ENCODE data around the gene TRIO.

Gene TRIO

DNA sequence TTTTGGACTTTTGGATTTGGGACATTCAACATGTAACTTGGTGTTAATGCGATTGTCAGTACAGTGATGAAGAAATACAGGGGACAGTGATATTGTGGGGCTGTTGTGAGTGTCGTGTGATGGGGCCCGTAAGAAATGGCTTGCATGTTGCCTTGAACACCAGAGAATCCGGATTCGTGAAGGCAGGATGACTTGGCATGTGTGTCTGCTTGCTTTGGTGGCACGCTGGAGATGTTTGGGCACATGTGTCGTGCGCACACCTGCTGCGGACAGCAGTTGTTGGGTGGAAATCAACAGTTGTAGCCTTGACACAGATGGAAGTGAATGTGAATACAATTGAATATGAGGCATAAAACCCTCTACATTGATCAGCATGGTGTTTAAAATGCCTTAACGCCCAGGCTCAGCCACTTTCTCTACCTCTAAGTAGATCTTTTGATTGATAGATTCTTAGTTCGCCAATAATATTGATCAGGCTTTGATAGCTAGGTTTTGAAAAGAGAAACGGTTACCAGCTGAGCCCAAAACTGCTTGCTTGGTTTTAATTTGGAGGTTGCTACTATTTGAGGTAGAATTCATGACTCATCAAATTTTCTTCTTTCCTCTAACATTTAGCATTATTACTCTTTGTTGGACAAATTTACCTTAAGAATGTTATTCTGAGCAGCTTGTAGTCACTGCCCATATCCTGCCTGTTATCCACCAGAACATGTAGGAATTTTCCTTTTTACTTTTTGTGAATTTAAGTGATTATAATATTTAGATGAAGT is 94.4 kb downstream of the TRIO start:
- H3K4me1 ChIP-seq (ENCODE audit: control insufficient read depth in 1 of 2, insufficient read depth in 1 of 2, low read depth in 1 of 2, low read length in 1 of 2): no peaks in the 10 kb centered on the region
- no peak overlapping the region for H3K4me3 ChIP-seq (ENCODE audit: low read depth in 1 of 2, low read length in 1 of 2)

DNA sequence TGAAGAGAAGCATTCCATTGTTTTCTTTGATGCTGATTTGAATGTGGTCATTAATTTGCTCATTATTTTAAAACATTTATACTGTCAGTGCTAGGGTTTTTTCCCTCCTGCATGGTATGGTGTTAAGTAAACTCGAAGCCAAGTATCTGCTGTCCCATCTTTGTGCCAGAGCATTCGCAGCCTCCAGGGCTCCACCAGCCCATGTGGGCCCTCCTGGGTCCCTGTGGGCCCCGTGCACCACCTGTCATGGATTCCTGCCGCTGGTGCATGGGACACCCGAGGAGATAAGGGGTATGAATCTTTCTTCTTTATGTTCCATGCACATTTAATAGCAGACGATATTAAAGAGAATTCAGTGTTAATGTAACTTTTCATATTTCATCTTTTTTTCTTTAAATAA is 95.1 kb downstream of the TRIO start:
- no peak overlapping the region for H3K27ac ChIP-seq
- H3K36me3 ChIP-seq: no peaks in the 10 kb centered on the region
- H3K9me3 ChIP-seq: no peaks in the 10 kb centered on the region
- H3K4me3 ChIP-seq (ENCODE audit: low read depth in 1 of 2, low read length in 1 of 2): no peak overlapping the region
- TF ChIP-seq, protein P1, sequence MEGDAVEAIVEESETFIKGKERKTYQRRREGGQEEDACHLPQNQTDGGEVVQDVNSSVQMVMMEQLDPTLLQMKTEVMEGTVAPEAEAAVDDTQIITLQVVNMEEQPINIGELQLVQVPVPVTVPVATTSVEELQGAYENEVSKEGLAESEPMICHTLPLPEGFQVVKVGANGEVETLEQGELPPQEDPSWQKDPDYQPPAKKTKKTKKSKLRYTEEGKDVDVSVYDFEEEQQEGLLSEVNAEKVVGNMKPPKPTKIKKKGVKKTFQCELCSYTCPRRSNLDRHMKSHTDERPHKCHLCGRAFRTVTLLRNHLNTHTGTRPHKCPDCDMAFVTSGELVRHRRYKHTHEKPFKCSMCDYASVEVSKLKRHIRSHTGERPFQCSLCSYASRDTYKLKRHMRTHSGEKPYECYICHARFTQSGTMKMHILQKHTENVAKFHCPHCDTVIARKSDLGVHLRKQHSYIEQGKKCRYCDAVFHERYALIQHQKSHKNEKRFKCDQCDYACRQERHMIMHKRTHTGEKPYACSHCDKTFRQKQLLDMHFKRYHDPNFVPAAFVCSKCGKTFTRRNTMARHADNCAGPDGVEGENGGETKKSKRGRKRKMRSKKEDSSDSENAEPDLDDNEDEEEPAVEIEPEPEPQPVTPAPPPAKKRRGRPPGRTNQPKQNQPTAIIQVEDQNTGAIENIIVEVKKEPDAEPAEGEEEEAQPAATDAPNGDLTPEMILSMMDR (IDR thresholded peaks at IDR 0.05): no peak
- no peaks in the 10 kb centered on the region for H3K27me3 ChIP-seq
- H3K4me1 ChIP-seq (ENCODE audit: control insufficient read depth in 1 of 2, insufficient read depth in 1 of 2, low read depth in 1 of 2, low read length in 1 of 2): no peaks in the 10 kb centered on the region

More for the DNA sequence above, 94.4 kb downstream of the TRIO start:
- Histone ChIP-seq H3K27ac (no peak overlapping the region), H3K27me3 (no peaks in the 10 kb centered on the region), H3K36me3 (no peaks in the 10 kb centered on the region), H3K9me3 (no peaks in the 10 kb centered on the region)
- TF ChIP-seq, protein P1 (IDR thresholded peaks at IDR 0.05): no peak

DNA sequence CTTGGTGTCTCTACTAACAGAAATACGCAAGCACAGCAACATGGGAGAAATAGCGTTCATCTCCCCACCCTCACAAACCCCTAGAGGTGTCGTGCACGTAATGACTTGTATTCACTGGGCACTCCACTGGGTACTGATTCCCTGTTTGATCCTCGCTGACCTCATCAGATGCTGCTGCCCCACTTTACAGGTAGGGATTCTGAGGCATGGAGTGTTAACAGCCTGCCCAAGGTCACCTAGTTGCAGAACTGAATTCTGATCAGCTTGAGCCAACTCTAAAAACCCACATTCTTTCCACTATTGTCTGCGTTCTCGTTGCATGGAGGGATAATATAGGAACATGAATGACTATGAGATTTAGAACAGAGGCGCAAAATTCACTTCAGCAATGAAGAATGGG is 96.3 kb downstream of the TRIO start:
- H3K27ac ChIP-seq: no peak overlapping the region
- no peaks in the 10 kb centered on the region for H3K27me3 ChIP-seq

DNA sequence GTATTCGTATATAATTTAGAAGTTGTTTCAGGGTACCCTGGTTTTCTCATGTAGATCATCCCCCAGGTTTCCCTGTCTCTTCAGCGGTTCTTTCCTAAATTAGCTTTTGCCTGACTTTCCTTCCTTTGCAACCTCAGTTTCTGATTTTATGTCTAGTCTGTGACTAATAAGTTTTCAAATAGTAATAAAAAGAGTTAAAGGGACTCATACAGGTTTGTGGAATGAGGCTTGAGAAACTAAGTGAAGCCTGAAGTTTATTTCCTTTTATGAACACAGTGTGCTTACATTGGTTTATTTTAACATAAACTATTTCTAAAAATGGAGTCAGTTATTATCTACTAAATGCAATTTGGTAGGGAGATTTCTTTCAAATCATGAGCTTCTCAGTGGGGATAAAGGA is 96.8 kb downstream of the TRIO start:
- Histone ChIP-seq H3K9me3 (no peaks in the 10 kb centered on the region), H3K27me3 (no peaks in the 10 kb centered on the region), H3K4me3 (ENCODE audit: low read depth in 1 of 2, low read length in 1 of 2) (no peak overlapping the region), H3K4me1 (ENCODE audit: control insufficient read depth in 1 of 2, insufficient read depth in 1 of 2, low read depth in 1 of 2, low read length in 1 of 2) (no peaks in the 10 kb centered on the region), H3K27ac (no peak overlapping the region), H3K36me3 (no peaks in the 10 kb centered on the region)
- TF ChIP-seq, protein P1 (IDR thresholded peaks at IDR 0.05): no peak

More for the DNA sequence above, 96.3 kb downstream of the TRIO start:
- Histone ChIP-seq H3K4me3 (ENCODE audit: low read depth in 1 of 2, low read length in 1 of 2) (no peak overlapping the region), H3K36me3 (no peaks in the 10 kb centered on the region), H3K4me1 (ENCODE audit: control insufficient read depth in 1 of 2, insufficient read depth in 1 of 2, low read depth in 1 of 2, low read length in 1 of 2) (no peaks in the 10 kb centered on the region), H3K9me3 (no peaks in the 10 kb centered on the region)
- TF ChIP-seq, protein P1 (IDR thresholded peaks at IDR 0.05): no peak

DNA sequence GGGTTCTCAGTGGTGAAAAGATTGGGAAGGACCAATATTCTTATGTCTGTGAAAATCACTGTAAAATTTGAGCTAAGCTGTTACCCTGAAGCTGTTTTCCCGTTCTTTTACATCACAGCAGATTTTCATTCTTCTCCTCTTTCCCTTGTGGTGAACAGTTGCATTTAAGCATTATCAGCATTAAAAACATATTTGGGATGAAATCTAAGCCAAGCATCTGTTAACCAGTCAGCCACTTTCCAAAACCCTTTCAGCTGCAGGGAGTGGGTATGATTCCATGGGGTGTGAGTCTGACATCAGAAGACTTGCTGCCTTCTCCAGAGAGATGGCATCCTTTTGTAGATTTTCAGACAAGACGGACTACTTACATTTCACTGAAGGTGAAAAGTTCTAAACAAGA is 97.2 kb downstream of the TRIO start:
- no peak overlapping the region for H3K27ac ChIP-seq

More for the DNA sequence above, 97.2 kb downstream of the TRIO start:
- no peak overlapping the region for H3K4me3 ChIP-seq (ENCODE audit: low read depth in 1 of 2, low read length in 1 of 2)
- no peaks in the 10 kb centered on the region for H3K9me3 ChIP-seq
- no peaks in the 10 kb centered on the region for H3K27me3 ChIP-seq
- TF ChIP-seq, protein P1 (IDR thresholded peaks at IDR 0.05): no peak
- H3K36me3 ChIP-seq: no peaks in the 10 kb centered on the region
- H3K4me1 ChIP-seq (ENCODE audit: control insufficient read depth in 1 of 2, insufficient read depth in 1 of 2, low read depth in 1 of 2, low read length in 1 of 2): no peaks in the 10 kb centered on the region

All from neutrophil (primary cell).